Measurements from ENCODE around the gene CKLF.
"Not testable (repeated sequence)": the region's sequence is repeated elsewhere in the genome, so short reads cannot be mapped to it uniquely, and the experiment has no call there.

Gene CKLF

DNA sequence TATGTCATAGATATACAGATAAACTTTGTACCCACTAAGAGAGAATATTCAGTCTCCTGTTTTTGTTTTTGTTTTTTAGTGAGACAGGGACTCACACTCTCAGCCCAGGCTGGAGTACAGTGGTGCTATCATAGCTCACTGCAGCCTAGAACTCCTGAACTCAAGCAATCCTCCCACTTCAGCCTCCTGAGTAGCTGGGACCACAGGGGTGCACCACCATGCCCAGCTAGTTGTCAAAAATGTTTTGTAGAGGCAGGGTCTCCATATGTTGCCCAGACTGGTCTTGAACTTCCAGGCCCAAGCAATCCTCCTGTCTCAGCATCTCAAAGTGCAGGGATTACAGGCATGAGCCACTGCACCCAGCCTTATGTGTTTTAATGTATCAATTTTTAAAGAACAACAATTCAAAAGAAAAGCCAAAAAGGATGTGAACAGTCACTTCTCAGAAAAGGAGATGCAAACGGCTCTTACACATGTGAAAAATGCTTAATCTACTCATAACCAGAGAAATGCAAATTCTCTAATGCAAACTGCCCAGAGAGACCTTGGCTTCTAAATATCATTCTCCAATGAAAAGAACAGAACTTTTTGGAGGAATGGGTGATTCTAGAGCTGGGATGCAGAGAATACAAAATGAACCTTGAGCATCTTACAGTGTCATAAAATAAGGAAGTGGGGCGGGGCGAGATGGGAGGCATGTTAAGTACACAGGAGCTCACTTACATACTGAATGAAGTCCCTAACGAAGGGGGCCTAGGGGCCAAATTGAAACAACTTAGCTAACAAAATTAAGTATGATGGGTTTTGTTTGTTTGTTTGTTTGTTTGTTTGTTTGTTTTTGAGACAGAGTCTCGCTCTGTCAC, 44.8 kb downstream of the CKLF start:
- no peak for DNase-seq (ENCODE audit: low spot score)

DNA sequence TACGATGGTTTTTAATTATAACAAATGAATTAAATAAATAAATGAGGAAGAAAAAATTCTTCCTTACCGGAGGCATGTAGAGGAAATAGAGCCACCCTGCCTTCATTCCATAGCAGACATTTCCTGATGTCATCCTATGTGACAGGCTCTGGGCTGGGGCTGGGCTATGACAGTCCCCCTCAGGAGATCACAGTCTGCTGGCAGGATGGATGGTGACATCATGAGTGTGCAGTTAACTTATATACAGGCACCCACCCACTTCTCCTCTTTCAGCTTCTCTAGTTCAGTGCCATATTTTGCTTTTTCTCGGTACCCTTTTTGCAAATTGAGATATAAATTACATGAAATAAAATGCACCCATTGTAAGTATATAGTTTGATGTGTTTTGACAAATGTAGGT, 45.7 kb downstream of the CKLF start:
- DNase-seq (ENCODE audit: low spot score): no peak

GRCh38 chr16:66599726-66600125, 47.4 kb downstream of the CKLF start:
- DNase-seq (ENCODE audit: low spot score): no peak

DNA sequence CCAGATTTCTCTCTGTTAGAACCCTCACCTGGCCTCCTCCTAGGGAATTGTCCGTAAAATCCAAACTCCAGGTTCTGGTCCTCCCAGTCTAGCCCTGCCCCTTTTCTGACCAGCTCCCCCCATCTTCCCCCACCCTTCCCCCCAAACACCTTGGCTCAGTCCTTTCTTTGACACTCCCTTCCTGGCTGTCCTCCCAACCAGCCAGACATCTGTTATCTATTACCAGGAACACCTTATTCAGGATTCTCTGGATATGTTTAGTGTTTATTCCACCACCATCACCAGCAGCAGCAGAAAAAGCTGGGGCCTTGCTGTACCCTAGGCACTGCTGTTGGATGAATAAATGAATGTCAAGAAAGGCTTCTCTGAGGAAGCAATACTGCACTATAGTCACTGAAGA, 48.1 kb downstream of the CKLF start:
- DNase-seq (ENCODE audit: low spot score): no peak

- DNase-seq (ENCODE audit: low spot score): no peak
Measured at GRCh38 chr16:66601471-66601870, 49.1 kb downstream of the CKLF start.

- DNase-seq (ENCODE audit: low spot score): peak; percentile 83
Measured at GRCh38 chr16:66603537-66604375, 51.4 kb downstream of the CKLF start.

DNA sequence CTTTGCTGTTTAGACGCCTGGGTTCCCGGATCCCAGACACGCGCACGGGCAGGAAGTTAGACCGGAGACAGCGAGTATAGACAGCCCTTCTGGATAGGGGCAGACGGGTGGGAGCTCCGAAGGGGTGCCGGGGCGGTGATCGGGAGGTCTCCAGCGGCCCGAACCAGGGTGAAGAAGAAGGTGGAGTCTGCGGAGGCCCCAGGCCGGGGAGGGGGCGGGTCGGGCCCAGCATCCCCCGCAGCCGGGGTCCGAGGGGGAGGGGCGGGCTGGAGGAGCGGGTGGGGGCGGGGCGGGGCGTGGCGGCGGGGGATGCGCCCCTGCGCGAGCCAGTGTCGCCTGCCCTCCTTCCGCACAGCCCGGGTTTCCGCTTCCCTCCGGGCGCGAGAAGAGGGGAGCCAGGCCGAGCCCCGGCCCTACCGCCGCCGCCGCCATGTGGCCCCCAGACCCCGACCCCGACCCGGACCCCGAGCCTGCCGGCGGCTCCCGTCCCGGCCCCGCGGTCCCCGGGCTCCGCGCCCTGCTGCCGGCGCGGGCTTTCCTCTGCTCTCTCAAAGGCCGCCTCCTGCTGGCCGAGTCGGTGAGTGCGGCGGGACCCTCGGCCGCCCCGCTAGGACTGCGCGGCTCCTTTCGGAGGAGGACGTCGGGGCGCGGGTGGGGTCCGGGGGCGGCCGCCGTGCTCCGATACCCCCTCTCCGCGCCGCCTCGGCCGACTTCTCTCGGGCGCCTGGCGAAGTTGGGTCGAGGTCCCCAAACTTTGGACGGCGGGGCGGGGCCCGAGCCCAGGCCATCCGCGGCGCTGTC, 52.2 kb downstream of the CKLF start, which contains the start of gene CMTM3:
TSS of gene CMTM3 (plus strand) at position 329 of the 801 bp plus-strand sequence. CDS start at position 431, 102 bp downstream.
- peak; percentile 72 for DNase-seq (ENCODE audit: low spot score)

GRCh38 chr16:66605177-66605978, 53.0 kb downstream of the CKLF start:
- DNase-seq (ENCODE audit: low spot score): peak; percentile 35

- no peak for DNase-seq (ENCODE audit: low spot score)
Measured at GRCh38 chr16:66605979-66606751, 53.8 kb downstream of the CKLF start.

- peak; percentile 84 for DNase-seq (ENCODE audit: low spot score)
Measured at GRCh38 chr16:66608241-66609138, 56.1 kb downstream of the CKLF start.

GRCh38 chr16:66609139-66609510, 56.7 kb downstream of the CKLF start:
- DNase-seq (ENCODE audit: low spot score): no peak

DNA sequence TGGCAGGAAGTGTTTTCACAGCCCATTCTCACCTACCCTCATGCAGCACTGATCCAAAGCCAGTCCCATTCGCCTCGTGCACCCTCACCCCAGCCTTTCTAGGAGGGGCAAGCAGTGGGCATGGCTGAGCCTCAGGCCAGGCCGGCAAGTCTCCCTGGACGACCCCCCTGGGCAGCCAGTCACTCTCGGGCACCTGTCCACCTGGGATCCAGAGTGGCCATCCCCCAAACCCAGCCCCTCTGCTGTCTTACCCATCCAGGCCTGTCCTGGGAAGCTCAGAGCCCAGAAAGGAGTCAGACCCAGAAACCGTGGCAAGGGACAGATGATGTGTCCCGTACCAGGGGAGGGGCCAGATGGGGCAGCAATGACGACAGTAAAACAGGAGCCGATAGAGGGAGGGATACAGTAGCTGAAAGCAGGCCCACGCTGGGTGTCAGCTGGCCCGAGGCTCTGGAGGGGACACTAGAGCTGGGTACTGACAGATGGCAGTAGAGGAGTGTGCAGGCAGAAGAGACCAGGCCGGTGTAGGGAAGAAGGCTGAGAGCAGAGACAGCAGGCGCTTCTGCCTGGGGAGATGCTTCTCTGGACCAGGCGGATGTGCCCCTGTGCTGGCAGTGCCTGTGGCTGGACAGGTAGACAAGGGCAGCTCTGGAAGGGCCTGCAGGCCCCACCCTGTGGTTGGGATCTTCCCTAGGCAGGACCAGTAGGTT, 57.9 kb downstream of the CKLF start:
- DNase-seq (ENCODE audit: low spot score): no peak

GRCh38 chr16:66611911-66612310, 59.5 kb downstream of the CKLF start:
- DNase-seq (ENCODE audit: low spot score): not testable (repeated sequence)

- no peak for DNase-seq (ENCODE audit: low spot score)
Measured at GRCh38 chr16:66612422-66612821, 60.0 kb downstream of the CKLF start.

- DNase-seq (ENCODE audit: low spot score): no peak
Measured at GRCh38 chr16:66614161-66614802, 61.9 kb downstream of the CKLF start.

All from CD4-positive, alpha-beta T cell treated with Interleukin-15 for 4 hours (primary cell).